Measurements from ENCODE around the gene PDS5A. TPM values are rescaled to one million over a fixed set of nuclear protein-coding genes. Genes with fewer than 3 reads are reported as not detected.
"Not testable (repeated sequence)": the region's sequence is repeated elsewhere in the genome, so short reads cannot be mapped to it uniquely, and the experiment has no call there.

PDS5A gene
- total RNA-seq, 1 experiment from 2014 or later, result 96.6 TPM

GRCh38 chr4:39840027-39840426 is 137.7 kb downstream of the PDS5A start:
- Histone ChIP-seq H3K9ac (ENCODE audit: low read length) (no peak overlapping the region), H3K27ac (ENCODE audit: low read length) (no peak overlapping the region), H3K79me2 (ENCODE audit: low read length) (no peaks in the 10 kb centered on the region), H3K4me2 (ENCODE audit: low read depth, low read length, poor library complexity, severe bottlenecking) (no peak overlapping the region), H3K9me3 (ENCODE audit: low read length) (no peaks in the 10 kb centered on the region), H3K4me1 (ENCODE audit: low read length) (no peaks in the 10 kb centered on the region), H3K4me3 (ENCODE audit: low read length) (no peak overlapping the region), H2AFZ (ENCODE audit: low read length) (no peak overlapping the region), H3K27me3 (ENCODE audit: low read length) (no peaks in the 10 kb centered on the region), H3K36me3 (ENCODE audit: insufficient read depth, low read length) (peaks cover 41% of the 10 kb centered on the region), H3K9me2 (replicated peaks; ENCODE audit: insufficient read depth, low read length) (no peaks in the 10 kb centered on the region), H4K20me1 (ENCODE audit: insufficient read depth, low read depth, low read length) (no peaks in the 10 kb centered on the region)
- DNase-seq, result no peak

- not testable (repeated sequence) for H4K20me1 ChIP-seq (ENCODE audit: insufficient read depth, low read depth, low read length); DNase-seq; H3K9me3 ChIP-seq (ENCODE audit: low read length); H2AFZ ChIP-seq (ENCODE audit: low read length); H3K27ac ChIP-seq (ENCODE audit: low read length); H3K27me3 ChIP-seq (ENCODE audit: low read length); H3K9ac ChIP-seq (ENCODE audit: low read length); H3K4me2 ChIP-seq (ENCODE audit: low read depth, low read length, poor library complexity, severe bottlenecking); H3K79me2 ChIP-seq (ENCODE audit: low read length); H3K4me3 ChIP-seq (ENCODE audit: low read length); H3K4me1 ChIP-seq (ENCODE audit: low read length); H3K9me2 ChIP-seq (replicated peaks; ENCODE audit: insufficient read depth, low read length)
- H3K36me3 ChIP-seq (ENCODE audit: insufficient read depth, low read length), result peaks cover 44% of the 10 kb centered on the region
Measured at GRCh38 chr4:39838431-39838830, 139.3 kb downstream of the PDS5A start.

- Histone ChIP-seq H3K79me2 (ENCODE audit: low read length) (no peaks in the 10 kb centered on the region), H3K9ac (ENCODE audit: low read length) (no peak overlapping the region), H3K4me1 (ENCODE audit: low read length) (no peaks in the 10 kb centered on the region), H3K9me2 (replicated peaks; ENCODE audit: insufficient read depth, low read length) (no peaks in the 10 kb centered on the region), H2AFZ (ENCODE audit: low read length) (no peak overlapping the region), H3K36me3 (ENCODE audit: insufficient read depth, low read length) (peaks cover 39% of the 10 kb centered on the region), H3K9me3 (ENCODE audit: low read length) (no peaks in the 10 kb centered on the region), H3K4me2 (ENCODE audit: low read depth, low read length, poor library complexity, severe bottlenecking) (no peak overlapping the region), H3K27ac (ENCODE audit: low read length) (no peak overlapping the region), H3K4me3 (ENCODE audit: low read length) (no peak overlapping the region), H3K27me3 (ENCODE audit: low read length) (no peaks in the 10 kb centered on the region), H4K20me1 (ENCODE audit: insufficient read depth, low read depth, low read length) (no peaks in the 10 kb centered on the region)
- DNase-seq, result no peak
Measured at GRCh38 chr4:39834269-39834668, 143.4 kb downstream of the PDS5A start.

GRCh38 chr4:39825741-39826231 is 151.9 kb downstream of the PDS5A start:
- no peaks in the 10 kb centered on the region for H3K9me2 ChIP-seq (replicated peaks; ENCODE audit: insufficient read depth, low read length)
- no peaks in the 10 kb centered on the region for H3K27me3 ChIP-seq (ENCODE audit: low read length)
- 0 out of 2 replicates have a peak, but pooled peaks cover 3% of the 10 kb centered on the region for H3K79me2 ChIP-seq (ENCODE audit: low read length)
- no peaks in the 10 kb centered on the region for H3K4me1 ChIP-seq (ENCODE audit: low read length)
- no peak overlapping the region for H2AFZ ChIP-seq (ENCODE audit: low read length)
- DNase-seq, result no peak
- H3K4me2 ChIP-seq (ENCODE audit: low read depth, low read length, poor library complexity, severe bottlenecking), result no peak overlapping the region
- H3K36me3 ChIP-seq (ENCODE audit: insufficient read depth, low read length), result peaks cover 25% of the 10 kb centered on the region; the same call in 1 of the 2 replicates
- H3K4me3 ChIP-seq (ENCODE audit: low read length), result no peak overlapping the region
- H3K9me3 ChIP-seq (ENCODE audit: low read length), result no peaks in the 10 kb centered on the region
- no peaks in the 10 kb centered on the region for H4K20me1 ChIP-seq (ENCODE audit: insufficient read depth, low read depth, low read length)
- no peak overlapping the region for H3K27ac ChIP-seq (ENCODE audit: low read length)
- H3K9ac ChIP-seq (ENCODE audit: low read length), result no peak overlapping the region

GRCh38 chr4:39825090-39825489 is 152.6 kb downstream of the PDS5A start:
- Histone ChIP-seq H3K4me3 (ENCODE audit: low read length) (no peak overlapping the region), H3K79me2 (ENCODE audit: low read length) (0 out of 2 replicates have a peak, but pooled peaks cover 3% of the 10 kb centered on the region), H3K9me2 (replicated peaks; ENCODE audit: insufficient read depth, low read length) (no peaks in the 10 kb centered on the region), H3K36me3 (ENCODE audit: insufficient read depth, low read length) (peaks cover 23% of the 10 kb centered on the region; the same call in 1 of the 2 replicates), H3K27me3 (ENCODE audit: low read length) (no peaks in the 10 kb centered on the region), H3K9me3 (ENCODE audit: low read length) (no peaks in the 10 kb centered on the region), H3K27ac (ENCODE audit: low read length) (no peak overlapping the region), H3K4me1 (ENCODE audit: low read length) (no peaks in the 10 kb centered on the region), H3K9ac (ENCODE audit: low read length) (no peak overlapping the region), H3K4me2 (ENCODE audit: low read depth, low read length, poor library complexity, severe bottlenecking) (no peak overlapping the region), H4K20me1 (ENCODE audit: insufficient read depth, low read depth, low read length) (no peaks in the 10 kb centered on the region), H2AFZ (ENCODE audit: low read length) (no peak overlapping the region)
- no peak for DNase-seq

- no peaks in the 10 kb centered on the region for H3K9me2 ChIP-seq (replicated peaks; ENCODE audit: insufficient read depth, low read length)
- no peaks in the 10 kb centered on the region for H4K20me1 ChIP-seq (ENCODE audit: insufficient read depth, low read depth, low read length)
- H3K36me3 ChIP-seq (ENCODE audit: insufficient read depth, low read length), result peaks cover 22% of the 10 kb centered on the region; the same call in 1 of the 2 replicates
- no peak for DNase-seq
- H3K27me3 ChIP-seq (ENCODE audit: low read length), result no peaks in the 10 kb centered on the region
- H3K9me3 ChIP-seq (ENCODE audit: low read length), result no peaks in the 10 kb centered on the region
- H3K27ac ChIP-seq (ENCODE audit: low read length), result no peak overlapping the region
- no peak overlapping the region for H3K4me2 ChIP-seq (ENCODE audit: low read depth, low read length, poor library complexity, severe bottlenecking)
- no peak overlapping the region for H3K4me3 ChIP-seq (ENCODE audit: low read length)
- no peaks in the 10 kb centered on the region for H3K4me1 ChIP-seq (ENCODE audit: low read length)
- no peak overlapping the region for H2AFZ ChIP-seq (ENCODE audit: low read length)
- no peak overlapping the region for H3K9ac ChIP-seq (ENCODE audit: low read length)
- 0 out of 2 replicates have a peak, but pooled peaks cover 3% of the 10 kb centered on the region for H3K79me2 ChIP-seq (ENCODE audit: low read length)
Measured at GRCh38 chr4:39823191-39823590, 154.5 kb downstream of the PDS5A start.

- H3K27ac ChIP-seq (ENCODE audit: low read length), result no peak overlapping the region
- H3K36me3 ChIP-seq (ENCODE audit: insufficient read depth, low read length), result peaks cover 17% of the 10 kb centered on the region; the same call in 1 of the 2 replicates
- H3K9me2 ChIP-seq (replicated peaks; ENCODE audit: insufficient read depth, low read length), result no peaks in the 10 kb centered on the region
- H2AFZ ChIP-seq (ENCODE audit: low read length), result no peak overlapping the region
- H3K9me3 ChIP-seq (ENCODE audit: low read length), result no peaks in the 10 kb centered on the region
- H3K9ac ChIP-seq (ENCODE audit: low read length), result no peak overlapping the region
- H4K20me1 ChIP-seq (ENCODE audit: insufficient read depth, low read depth, low read length), result no peaks in the 10 kb centered on the region
- no peak overlapping the region for H3K4me3 ChIP-seq (ENCODE audit: low read length)
- H3K4me2 ChIP-seq (ENCODE audit: low read depth, low read length, poor library complexity, severe bottlenecking), result no peak overlapping the region
- no peaks in the 10 kb centered on the region for H3K4me1 ChIP-seq (ENCODE audit: low read length)
- H3K79me2 ChIP-seq (ENCODE audit: low read length), result 0 out of 2 replicates have a peak, but pooled peaks cover 3% of the 10 kb centered on the region
- DNase-seq, result no peak
- no peaks in the 10 kb centered on the region for H3K27me3 ChIP-seq (ENCODE audit: low read length)
Measured at GRCh38 chr4:39822662-39823061, 155.0 kb downstream of the PDS5A start.

GRCh38 chr4:39821951-39822350 is 155.8 kb downstream of the PDS5A start:
- H3K4me3 ChIP-seq (ENCODE audit: low read length), result no peak overlapping the region
- peaks cover 16% of the 10 kb centered on the region; the same call in 1 of the 2 replicates for H3K36me3 ChIP-seq (ENCODE audit: insufficient read depth, low read length)

More at GRCh38 chr4:39821951-39822350, 155.8 kb downstream of the PDS5A start:
- no peaks in the 10 kb centered on the region for H4K20me1 ChIP-seq (ENCODE audit: insufficient read depth, low read depth, low read length)
- no peaks in the 10 kb centered on the region for H3K27me3 ChIP-seq (ENCODE audit: low read length)
- no peak overlapping the region for H3K9ac ChIP-seq (ENCODE audit: low read length)
- DNase-seq, result no peak
- H3K27ac ChIP-seq (ENCODE audit: low read length), result no peak overlapping the region
- H3K9me2 ChIP-seq (replicated peaks; ENCODE audit: insufficient read depth, low read length), result no peaks in the 10 kb centered on the region
- 0 out of 2 replicates have a peak, but pooled peaks cover 3% of the 10 kb centered on the region for H3K79me2 ChIP-seq (ENCODE audit: low read length)
- no peak overlapping the region for H2AFZ ChIP-seq (ENCODE audit: low read length)
- H3K9me3 ChIP-seq (ENCODE audit: low read length), result no peaks in the 10 kb centered on the region
- H3K4me1 ChIP-seq (ENCODE audit: low read length), result no peaks in the 10 kb centered on the region
- H3K4me2 ChIP-seq (ENCODE audit: low read depth, low read length, poor library complexity, severe bottlenecking), result no peak overlapping the region

Data from Karpas-422 (cell line).